ENCODE measurements around the gene ANO4.

Gene ANO4

GRCh38 chr12:100995201-100995600 lies 200.6 kb downstream of the ANO4 start:
- DNase-seq, result peak; percentile 47 to 77 (median 51)

GRCh38 chr12:100995771-100996170 lies 201.2 kb downstream of the ANO4 start:
- no peak for DNase-seq

- peak in 2 of 3 donors; percentile 2 to 19 for DNase-seq
These were observed 207.1 kb downstream of the ANO4 start for GRCh38 chr12:101001669-101002068.

- no peak for DNase-seq
These were observed 208.3 kb downstream of the ANO4 start for GRCh38 chr12:101002696-101003419.

GRCh38 chr12:101004898-101005297 lies 210.3 kb downstream of the ANO4 start:
- DNase-seq, result no peak

- no peak for DNase-seq
These were observed 214.7 kb downstream of the ANO4 start for GRCh38 chr12:101009274-101009673.

GRCh38 chr12:101010896-101011295 lies 216.3 kb downstream of the ANO4 start:
- no peak for DNase-seq

GRCh38 chr12:101013993-101014392 lies 219.4 kb downstream of the ANO4 start:
- no peak for DNase-seq

GRCh38 chr12:101015044-101015443 lies 220.5 kb downstream of the ANO4 start:
- DNase-seq, result no peak

- no peak for DNase-seq
These were observed 224.0 kb downstream of the ANO4 start for GRCh38 chr12:101018540-101018939.

GRCh38 chr12:101019201-101019600 lies 224.6 kb downstream of the ANO4 start:
- no peak for DNase-seq

- no peak for DNase-seq
These were observed 225.1 kb downstream of the ANO4 start for GRCh38 chr12:101019667-101020066.

GRCh38 chr12:101021442-101021841 lies 226.9 kb downstream of the ANO4 start:
- DNase-seq, result no peak

GRCh38 chr12:101021911-101022388 lies 227.4 kb downstream of the ANO4 start:
- DNase-seq, result peak; percentile 31 to 68 (median 49)

- no peak for DNase-seq
These were observed 232.6 kb downstream of the ANO4 start for GRCh38 chr12:101027200-101027599.

- no peak for DNase-seq
These were observed 233.2 kb downstream of the ANO4 start for GRCh38 chr12:101027816-101028215.

- DNase-seq, result no peak
These were observed 243.8 kb downstream of the ANO4 start for GRCh38 chr12:101038289-101038871.

GRCh38 chr12:101039848-101040531 lies 245.4 kb downstream of the ANO4 start:
- DNase-seq, result peak in 1 of 3 donors; percentile 22

- no peak for DNase-seq
These were observed 246.4 kb downstream of the ANO4 start for GRCh38 chr12:101040936-101041335.

GRCh38 chr12:101042211-101042610 lies 247.6 kb downstream of the ANO4 start:
- no peak for DNase-seq

- DNase-seq, result no peak
These were observed 250.0 kb downstream of the ANO4 start for GRCh38 chr12:101044512-101045059.

- no peak for DNase-seq
These were observed 251.2 kb downstream of the ANO4 start for GRCh38 chr12:101045486-101046464.
